Right renal pelvis (tissue), 4 donors: ENCODE results near the gene PRODH2. TPM values are rescaled to one million over a fixed set of nuclear protein-coding genes. Genes with fewer than 3 reads are reported as not detected.
"Not testable (repeated sequence)": the region's sequence is repeated elsewhere in the genome, so short reads cannot be mapped to it uniquely, and the experiment has no call there.

Source experiments
- DNase-seq, 4 donors: peaks; one replicate each; pipeline ENCODE4 v3.0.0-alpha.2; 2013; ENCODE audit warnings: low read depth in 4 of 4, low spot score in 3 of 4, missing footprints in 1 of 4
- polyA plus RNA-seq, 4 donors: library from polyadenylated mRNA; unstranded; fragments of 120-200 nt; gene quantifications; one replicate each; pipeline ENCODE4 v1.2.1, GENCODE V29; 2013; ENCODE audit not compliant: insufficient read length in 4 of 4

Gene PRODH2
- polyA plus RNA-seq, 4 donors = 24.6 to 48.0 (median 32.4) TPM

DNA sequence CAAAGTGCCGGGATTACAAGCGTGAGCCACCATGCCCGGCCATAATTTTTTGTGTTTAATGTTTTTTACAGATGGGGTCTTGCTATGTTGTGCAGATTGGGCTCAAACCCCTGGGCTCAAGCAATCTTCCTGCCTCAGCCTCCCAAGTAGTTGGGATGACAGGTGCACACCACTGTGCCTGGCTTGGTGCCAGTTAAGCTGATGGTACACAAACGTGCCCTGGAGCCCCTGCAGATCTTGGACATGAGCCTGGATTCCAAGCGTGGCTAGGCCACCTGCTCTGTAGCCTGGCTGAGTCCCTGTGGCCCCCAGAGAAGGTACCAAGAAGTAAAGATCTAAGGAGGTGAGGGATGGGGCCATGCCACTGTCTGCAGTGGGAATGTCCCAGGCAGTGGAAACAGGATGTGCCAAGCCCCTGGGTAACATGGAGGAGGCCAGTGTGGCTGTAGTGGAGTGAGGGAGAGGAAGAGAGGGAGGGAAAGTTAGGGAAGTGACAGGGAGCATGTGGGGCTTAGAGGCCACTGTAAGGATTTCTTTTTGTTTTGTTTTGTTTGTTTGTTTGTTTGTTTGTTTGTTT lies 7.0 kb downstream of the PRODH2 start:
- no peak for DNase-seq

DNA sequence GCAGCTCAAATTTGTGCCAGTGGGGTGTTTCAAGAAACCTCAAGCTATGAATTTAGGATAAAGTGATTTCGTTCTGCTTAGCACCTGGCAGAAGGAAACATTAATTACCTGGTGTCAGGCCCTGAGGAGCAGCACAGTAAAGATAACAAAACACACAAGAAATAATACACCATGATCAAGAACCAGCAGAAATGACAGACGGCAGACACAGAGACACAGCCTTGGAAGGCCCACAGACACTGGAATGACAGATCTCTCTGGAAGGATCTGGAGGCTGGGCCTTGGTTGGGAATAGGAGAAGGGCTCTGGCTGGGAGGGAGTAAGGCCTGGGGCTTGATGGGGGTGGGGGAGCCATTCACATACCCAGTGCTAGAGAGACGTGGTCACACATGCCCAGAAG lies 10.8 kb downstream of the PRODH2 start:
- DNase-seq = no peak

DNA sequence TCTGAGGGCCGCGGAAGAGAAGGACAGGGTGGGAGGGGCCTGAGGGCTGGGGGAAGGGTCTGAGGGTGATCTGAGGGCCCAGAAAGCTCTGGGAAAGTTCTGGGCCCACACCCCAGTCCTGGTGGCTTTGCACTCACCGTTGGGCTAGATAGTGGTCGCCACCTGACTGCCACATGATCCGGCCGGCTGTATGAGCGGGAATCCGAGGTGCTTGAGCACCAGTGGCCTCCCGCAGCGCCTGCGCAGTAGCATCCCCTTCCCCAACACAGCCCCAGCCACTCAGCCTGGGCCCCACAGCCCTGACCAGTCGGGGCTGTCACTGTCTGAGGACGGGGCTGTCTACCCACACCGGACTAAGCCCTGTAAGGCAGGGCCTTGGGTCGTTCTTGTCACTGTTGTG lies 15.0 kb downstream of the PRODH2 start:
- no peak for DNase-seq

- no peak for DNase-seq
These were observed 15.8 kb downstream of the PRODH2 start for GRCh38 chr19:35796645-35797542.

GRCh38 chr19:35795564-35795963 lies 17.1 kb downstream of the PRODH2 start:
- DNase-seq = not testable (repeated sequence)

DNA sequence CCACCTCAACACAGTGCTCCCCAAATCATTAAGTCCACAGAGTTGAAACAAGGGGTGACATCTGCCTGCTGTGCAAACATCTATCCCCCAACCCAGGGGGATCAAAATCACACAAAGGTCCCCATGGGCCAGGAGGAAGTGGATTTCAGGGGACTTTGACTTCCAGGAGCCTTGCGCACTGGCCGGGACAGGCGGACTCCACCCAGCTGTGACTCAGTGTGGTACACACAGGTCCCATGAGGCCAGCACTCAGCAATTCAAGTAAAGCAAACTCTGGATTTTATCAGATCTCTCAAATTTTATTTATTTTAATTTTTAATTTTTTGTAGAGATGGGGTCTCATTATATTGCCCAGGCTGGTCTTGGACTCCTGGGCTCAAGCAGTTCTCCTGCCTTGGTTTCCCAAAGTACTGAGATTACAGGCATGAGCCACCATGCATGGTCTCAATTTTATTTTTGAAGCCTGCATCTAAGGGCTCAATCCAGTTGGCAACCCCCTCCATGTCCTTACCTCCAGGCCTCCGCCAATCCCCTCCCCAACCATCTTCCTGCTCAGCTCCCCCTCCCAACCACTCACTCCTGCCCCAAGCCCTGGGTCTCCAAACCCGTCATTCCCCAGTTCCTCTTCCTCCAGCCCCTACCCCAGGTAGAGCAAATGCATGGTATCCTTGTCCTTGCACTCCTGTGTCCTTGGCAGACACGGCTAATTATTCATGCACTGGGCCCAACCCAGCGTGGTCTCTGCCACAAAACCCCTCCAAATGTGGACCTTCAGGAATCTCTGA lies 19.1 kb downstream of the PRODH2 start:
- no peak for DNase-seq

GRCh38 chr19:35792888-35793287 lies 19.8 kb downstream of the PRODH2 start:
- no peak for DNase-seq

- DNase-seq = no peak
These were observed 20.3 kb downstream of the PRODH2 start for GRCh38 chr19:35792312-35792711.

DNA sequence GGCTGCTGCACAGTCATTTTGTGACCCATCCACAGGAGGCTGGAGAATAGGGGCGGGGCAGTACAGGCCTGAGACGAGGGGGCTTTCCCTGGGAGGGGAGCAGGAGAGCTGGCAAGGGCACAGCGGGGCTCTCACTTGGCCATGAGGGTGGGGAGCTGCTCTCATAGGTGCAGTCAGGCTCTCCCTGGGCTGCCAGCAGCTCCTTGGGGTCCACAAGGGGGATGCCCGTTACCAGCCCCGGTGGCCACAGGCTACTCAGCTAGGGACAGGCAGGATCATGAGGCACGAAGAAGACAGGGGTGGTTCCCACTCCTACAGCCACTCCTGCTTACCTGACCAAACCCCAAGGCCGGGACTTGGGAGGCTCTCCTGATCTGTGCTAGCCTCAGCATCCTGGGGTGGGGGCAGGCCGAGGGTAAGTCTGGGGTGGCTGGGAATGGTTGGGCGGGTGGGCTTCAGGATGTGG lies 20.8 kb downstream of the PRODH2 start:
- DNase-seq = no peak

- DNase-seq = no peak
These were observed 21.4 kb downstream of the PRODH2 start for GRCh38 chr19:35790981-35791813.

DNA sequence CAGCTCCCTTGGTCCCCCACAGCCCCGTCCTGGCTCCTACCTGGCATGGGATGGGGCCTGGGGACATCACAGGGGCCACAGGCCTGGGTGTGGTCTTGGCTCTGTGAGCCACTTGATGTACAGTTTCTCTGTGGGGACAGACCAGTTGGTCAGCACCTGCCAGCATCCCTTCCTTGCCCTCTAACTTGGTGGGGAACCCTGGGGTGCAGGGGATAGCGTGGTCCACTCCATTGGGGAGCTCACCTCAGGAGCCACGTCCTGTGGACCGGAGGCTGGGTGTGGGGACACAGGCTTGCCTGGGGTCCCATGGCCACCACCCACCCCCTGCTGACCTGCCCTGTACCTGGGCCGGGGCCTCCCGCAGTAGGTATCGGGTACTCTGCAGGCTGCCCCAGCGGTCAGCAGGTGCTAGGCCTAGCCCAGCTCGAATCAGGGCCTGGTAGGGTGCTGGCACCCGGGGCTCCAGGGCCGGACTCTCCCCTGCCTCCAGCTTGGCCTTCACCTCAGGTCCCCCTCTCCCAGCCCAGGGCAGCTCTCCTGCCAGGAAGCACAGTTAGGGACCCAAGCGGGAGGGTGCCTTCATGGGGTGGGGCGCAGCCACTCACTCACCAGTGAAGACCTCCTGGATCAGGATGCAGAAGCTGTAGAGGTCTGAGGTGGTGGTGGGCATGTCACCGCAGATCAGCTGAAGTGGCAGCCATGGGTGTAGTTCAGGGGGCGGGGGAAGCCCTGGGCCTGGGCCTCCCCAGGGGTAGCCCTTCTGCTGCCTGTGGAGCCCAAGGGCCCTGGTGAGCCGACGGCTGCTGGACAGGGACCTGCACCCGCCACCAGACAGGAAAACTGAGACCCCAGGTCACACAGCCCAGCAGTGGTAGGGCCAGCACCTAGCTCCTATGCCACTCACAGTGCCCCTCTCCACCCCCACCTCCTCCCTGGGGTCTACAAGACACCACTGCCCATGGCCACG lies 22.4 kb downstream of the PRODH2 start:
- DNase-seq = no peak

DNA sequence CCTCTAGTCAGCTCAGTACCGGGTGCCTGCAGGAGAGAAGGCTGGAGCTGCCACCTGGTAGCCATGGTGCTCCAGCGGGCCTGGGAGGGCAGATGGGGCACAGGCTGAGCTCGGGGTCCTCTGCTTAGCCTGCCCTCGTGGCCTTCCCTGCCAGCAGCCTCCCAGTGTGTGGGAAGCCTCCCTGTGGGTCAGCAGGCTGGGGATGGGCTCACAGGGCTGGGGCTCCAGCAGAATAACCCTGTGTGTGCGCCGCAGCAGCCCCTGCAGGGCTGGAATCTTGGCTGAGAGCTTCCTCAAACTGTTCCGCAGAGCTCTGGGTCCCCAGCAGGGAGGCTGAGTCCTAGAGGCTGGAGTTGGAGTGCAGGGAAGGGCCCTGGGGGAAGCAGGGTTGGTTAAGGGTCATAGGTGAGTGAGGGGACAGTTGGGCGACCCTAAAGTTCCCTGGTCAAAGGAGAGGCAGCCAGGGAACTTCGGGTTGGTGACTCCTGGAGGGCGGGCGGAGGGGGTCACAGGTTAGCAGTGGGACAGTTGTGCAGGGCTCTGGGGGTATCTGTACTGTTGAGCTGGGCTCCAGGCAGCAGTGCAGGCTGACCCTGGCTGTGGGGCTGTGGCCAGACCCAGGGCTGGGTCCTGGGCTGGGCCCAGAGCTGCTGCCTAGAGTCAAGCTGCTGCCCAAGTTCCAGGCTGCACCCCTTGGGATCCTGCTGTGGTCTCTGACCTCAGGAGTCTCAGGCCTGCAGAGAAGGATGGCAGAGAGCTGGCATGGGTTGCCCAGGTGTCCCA lies 23.3 kb downstream of the PRODH2 start:
- no peak for DNase-seq

DNA sequence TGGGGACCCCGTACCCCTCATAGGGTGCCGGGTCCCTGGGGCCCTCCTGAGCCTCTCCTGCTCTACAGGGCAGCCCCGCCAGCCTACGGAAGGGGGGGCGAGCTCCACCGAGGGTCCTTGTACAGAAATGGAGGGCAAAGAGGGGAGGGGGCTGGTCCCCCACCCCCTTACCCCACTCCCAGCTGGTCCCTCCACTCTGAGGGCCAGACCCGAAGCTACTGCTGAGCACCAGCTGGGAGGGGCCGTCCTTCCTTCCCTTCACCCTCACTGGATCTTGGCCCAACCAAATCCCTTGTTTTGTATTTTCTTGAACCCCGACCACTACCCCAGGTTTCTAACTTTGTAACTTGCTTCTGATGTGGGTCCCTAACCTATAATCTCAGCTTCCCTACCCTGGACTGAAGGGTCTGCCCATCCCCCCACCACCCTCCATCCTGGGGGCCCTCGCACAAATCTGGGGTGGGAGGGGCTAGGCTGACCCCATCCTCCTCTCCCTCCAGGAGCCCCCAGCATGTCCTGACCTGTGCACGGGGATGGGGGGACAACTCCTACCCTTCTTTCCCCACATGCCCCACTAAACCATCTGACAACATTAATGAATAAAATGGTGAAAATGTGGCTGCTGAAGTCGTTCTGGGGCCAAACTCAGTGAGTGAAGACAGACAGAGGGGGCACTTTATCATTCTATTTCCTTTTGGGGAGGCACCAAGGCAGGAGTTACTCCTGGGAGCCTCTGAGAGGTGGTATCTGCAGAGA lies 24.3 kb downstream of the PRODH2 start:
- DNase-seq = no peak

- no peak for DNase-seq
These were observed 25.3 kb downstream of the PRODH2 start for GRCh38 chr19:35787227-35787799.

GRCh38 chr19:35786299-35787160 lies 26.1 kb downstream of the PRODH2 start:
- DNase-seq = no peak

GRCh38 chr19:35785339-35785627 lies 27.4 kb downstream of the PRODH2 start:
- no peak for DNase-seq
